ENCODE results near the gene OTOS.

GRCh38 chr2:240143801-240144648 is 3.6 kb upstream of the OTOS start:
- TF ChIP-seq CTCF (IDR thresholded peaks at IDR 0.05): peak; percentile 94
- no peak for TF ChIP-seq POLR2AphosphoS5 (IDR thresholded peaks at IDR 0.05; ENCODE audit: low read depth, low read length)
